Stimulated activated CD4-positive, alpha-beta T cell treated with anti-CD3 and anti-CD28 coated beads, Interleukin-12 subunit alpha, Interleukin-12 subunit beta, amount 100 ng/mL, for 4 hours (primary cell): Measurements from ENCODE around the gene NEK11.
A peak's percentile ranks its signal among the peaks of the same experiment; 100 is the strongest.
"Not testable (repeated sequence)": the region's sequence is repeated elsewhere in the genome, so short reads cannot be mapped to it uniquely, and the experiment has no call there.

Source experiments
- DNase-seq: peaks from one replicate; pipeline ENCODE4 v3.0.0-alpha.2; 2020

The NEK11 gene

DNA sequence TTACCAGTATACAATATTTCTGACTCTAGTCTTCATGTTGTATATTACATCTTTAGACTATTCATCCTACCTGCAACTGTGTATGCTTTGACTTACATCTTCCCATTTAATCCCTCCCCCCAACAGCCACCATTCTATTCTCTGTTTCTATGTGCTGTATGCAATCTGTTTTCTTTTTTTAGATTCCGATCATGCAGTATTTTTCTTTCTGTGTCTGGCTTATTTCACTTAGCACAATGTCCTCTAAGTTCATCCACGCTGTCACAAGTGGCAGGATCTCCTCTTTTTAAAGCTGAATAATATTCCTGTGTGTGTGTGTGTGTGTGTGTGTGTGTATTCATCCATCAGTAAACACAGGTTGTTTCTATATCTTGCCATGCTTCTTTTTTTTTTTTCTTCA lies 288.5 kb downstream of the NEK11 start:
- DNase-seq: no peak

DNA sequence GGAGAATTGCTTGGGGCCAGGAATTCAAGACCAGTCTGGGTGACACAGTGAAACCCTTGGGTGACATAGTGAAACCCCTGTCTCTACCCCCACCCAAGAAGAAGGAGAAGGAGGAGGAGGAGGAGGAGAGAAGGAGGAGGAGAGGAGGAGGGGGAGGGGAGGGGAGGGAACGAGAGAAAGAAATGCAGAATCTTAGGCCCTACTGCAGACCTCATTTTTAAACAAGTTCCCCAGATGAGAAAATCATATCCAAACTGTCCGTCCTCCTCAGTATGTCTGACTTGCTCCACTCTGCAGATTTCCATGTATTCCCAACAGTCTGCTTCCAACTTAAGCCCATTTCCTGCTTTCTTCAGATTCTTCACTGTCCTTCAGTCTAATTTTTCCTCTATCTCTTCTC lies 291.0 kb downstream of the NEK11 start:
- no peak for DNase-seq

- DNase-seq: no peak
These were observed 296.3 kb downstream of the NEK11 start for GRCh38 chr3:131323014-131323413.

DNA sequence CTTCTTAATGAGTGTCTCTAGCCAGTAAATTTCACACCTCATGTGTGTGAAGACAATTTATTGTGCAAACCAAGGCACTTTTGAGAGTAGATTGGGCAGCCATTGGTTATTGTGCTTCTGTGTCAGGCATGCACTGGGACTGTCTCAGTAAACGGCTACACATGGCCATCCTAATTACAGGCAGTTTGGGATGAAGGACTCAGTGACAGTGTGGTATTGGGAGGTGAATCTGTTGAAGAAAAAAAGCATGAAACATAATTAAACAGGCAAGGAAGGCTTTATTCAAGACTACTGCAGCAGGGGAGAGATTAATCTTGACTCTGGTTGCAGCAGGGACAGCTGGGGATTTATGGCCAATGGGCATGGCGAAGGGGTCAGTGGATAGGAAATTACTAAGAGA lies 297.1 kb downstream of the NEK11 start:
- no peak for DNase-seq

GRCh38 chr3:131324923-131325322 lies 298.2 kb downstream of the NEK11 start:
- DNase-seq: no peak

GRCh38 chr3:131326307-131326706 lies 299.6 kb downstream of the NEK11 start:
- DNase-seq: no peak

- DNase-seq: no peak
These were observed 302.0 kb downstream of the NEK11 start for GRCh38 chr3:131328721-131329120.

- no peak for DNase-seq
These were observed 303.1 kb downstream of the NEK11 start for GRCh38 chr3:131329774-131330173.

- not testable (repeated sequence) for DNase-seq
These were observed 304.9 kb downstream of the NEK11 start for GRCh38 chr3:131331456-131332085.

DNA sequence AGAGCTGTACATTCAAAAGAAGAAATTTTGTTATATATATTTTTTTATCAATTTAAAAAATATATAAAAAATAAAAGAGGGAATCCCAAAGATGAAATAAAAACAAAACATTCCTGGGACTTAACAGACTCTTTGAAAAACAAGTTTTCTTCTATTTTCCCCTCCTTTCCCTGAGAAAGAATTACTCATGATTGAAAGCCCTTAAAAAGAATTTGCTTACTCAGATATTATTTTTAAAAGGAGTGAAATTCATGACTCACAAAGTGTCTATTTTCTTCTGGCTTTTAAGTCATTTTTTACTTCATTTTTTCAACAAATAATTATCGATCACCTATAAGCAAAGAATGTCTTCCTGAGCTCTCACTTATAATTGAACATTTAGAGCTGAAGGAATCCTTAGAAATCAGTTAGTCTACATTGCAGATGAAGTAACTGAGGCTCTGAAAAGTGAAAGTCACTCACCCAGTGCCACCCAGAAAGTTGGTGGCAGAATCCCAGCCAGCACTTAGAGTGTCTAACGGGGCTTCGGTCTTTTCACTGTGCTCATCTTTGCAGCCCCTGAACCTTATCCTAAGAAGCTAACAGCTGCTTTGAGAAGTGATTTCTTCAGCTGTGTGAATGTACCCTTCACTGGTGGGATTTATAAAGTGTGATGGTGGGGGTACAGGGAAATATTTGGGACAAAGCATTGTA lies 312.4 kb downstream of the NEK11 start:
- no peak for DNase-seq

- DNase-seq: no peak
These were observed 315.1 kb downstream of the NEK11 start for GRCh38 chr3:131341761-131342160.

GRCh38 chr3:131348911-131349310 lies 322.2 kb downstream of the NEK11 start:
- DNase-seq: no peak

GRCh38 chr3:131349454-131349853 lies 322.8 kb downstream of the NEK11 start:
- DNase-seq: no peak

- no peak for DNase-seq
These were observed 323.3 kb downstream of the NEK11 start for GRCh38 chr3:131349946-131350347.

DNA sequence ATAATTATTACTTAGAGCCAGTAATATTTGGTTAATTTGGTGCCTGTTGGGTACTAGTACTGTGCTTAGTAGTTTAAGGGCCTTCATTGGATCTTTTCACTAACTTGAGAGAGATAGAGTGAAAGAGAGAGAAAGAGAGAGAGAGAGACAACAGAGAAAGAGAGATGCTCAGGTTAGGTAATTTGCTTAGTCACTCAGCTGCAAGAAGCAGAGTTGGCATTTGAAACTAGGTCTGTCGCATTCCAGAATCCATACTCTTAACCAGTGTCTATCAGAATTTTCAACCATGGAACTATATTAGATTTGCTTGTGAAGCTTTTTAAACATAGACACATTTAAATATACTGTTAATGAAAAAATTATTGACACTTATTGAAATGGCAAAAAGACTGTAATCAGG lies 323.8 kb downstream of the NEK11 start:
- no peak for DNase-seq

- no peak for DNase-seq
These were observed 326.6 kb downstream of the NEK11 start for GRCh38 chr3:131353016-131353877.

DNA sequence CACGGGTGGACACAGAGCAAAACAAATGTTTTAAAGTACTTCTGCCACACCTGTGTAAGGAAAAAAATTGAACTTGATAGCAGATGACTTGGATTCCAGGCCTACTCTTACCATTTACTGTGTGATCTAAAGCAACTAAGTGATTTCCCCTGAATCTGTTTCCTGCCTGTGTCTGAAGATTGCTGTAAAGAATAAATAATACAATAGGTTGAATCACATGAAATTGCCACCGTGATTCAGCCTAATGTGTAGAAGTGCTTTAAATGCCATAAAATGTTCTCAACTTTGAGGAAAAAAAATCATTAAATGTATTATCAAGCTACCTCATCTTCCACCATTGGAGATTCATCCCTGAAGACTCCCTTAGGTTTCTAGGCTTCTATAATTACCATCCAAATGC lies 327.3 kb downstream of the NEK11 start:
- no peak for DNase-seq

DNA sequence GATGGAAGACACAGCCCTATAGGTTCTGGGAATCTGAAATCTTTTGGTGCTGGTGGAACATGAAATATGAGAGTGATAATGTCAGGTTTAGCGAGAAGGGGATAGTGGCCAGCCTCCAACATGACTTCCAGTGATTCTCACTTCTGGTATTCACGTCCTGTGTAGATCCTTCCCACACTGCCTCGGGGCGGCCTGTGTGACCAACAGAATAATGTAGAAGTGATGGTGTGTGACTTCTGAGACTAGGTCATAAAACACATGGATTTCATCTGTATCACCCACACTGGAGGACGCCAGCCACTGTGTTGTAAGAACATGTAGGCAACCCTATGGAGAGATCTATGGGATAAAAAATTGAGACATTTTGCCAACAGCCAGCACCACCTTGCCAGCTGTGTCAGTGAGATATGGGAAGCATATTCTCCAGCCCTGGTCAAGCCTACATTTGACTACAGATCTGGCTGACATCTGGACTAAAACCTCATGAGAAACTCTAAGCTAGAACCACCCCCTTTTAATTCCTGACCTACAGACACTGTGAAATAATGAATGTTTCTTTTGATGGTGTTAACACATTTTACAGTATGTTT lies 329.4 kb downstream of the NEK11 start:
- no peak for DNase-seq

GRCh38 chr3:131357275-131357674 lies 330.6 kb downstream of the NEK11 start:
- no peak for DNase-seq

GRCh38 chr3:131360191-131360755 lies 333.6 kb downstream of the NEK11 start:
- no peak for DNase-seq

DNA sequence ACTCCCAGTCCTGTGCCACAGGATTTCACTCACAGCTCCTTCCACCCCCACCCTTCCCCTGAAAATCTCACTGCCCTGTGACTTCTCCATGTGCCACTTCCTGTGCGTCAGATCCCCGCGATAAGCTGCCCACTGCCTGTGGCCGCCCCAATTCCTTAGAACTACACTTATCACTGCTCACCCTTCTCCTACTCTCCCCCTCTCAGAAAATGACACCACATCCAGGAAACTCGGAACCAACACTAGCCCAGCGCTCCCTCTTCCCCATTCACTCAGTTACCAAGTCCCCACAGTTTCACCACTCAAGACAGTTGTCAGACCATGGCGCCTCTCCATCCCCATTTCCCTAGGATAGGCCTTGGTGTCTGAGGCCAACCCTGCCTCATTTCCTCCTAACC lies 334.4 kb downstream of the NEK11 start:
- not testable (repeated sequence) for DNase-seq

GRCh38 chr3:131361464-131362421 lies 335.1 kb downstream of the NEK11 start:
- peak; percentile 1 for DNase-seq
